HEK293 (cell line): ENCODE measurements around the gene PTPRF.
A peak's percentile ranks its signal among the peaks of the same experiment; 100 is the strongest.

Source experiments
- CTCF ChIA-PET: fragments of 350-600 bp; formaldehyde crosslinking; extraction: SDS; loops from one replicate; lab custom pipeline; 2021; ENCODE audit warnings: antibody characterized with exemption; lab: Yijun Ruan, JAX
- POLR2A ChIA-PET: fragments of 300-600 bp; formaldehyde crosslinking; extraction: SDS; loops from one replicate; lab custom pipeline; 2020; ENCODE audit warnings: antibody characterized with exemption, inconsistent platforms; lab: Yijun Ruan, JAX
- H3K27ac ChIP-seq: fragments of 200-500 bp; sonication (Bioruptor generic); 2 replicates; pipeline ENCODE4 v1.5.1; 2014; ENCODE audit warnings: low read depth, low read length, control low read depth, inconsistent platforms; ENCODE audit errors: extremely low read depth
- H3K36me3 ChIP-seq, 2 experiments: fragments of 200-500 bp in 1 of 2; sonication (Bioruptor generic) in 1 of 2; 1 replicate in 1 of 2; 2 replicates in 1 of 2; pipeline ENCODE4 v1.5.1; 2014 to 2017; ENCODE audit warnings: inconsistent platforms in 2 of 2, low read length in 2 of 2; ENCODE audit not compliant: control insufficient read depth in 2 of 2, insufficient read depth in 1 of 2
- H3K4me1 ChIP-seq: fragments of 200-500 bp; sonication (Bioruptor generic); 2 replicates; pipeline ENCODE4 v1.5.1; 2014; ENCODE audit warnings: mild to moderate bottlenecking, low read length, inconsistent platforms; ENCODE audit not compliant: control insufficient read depth, insufficient read depth
- H3K4me3 ChIP-seq: 2 replicates; pipeline ENCODE4 v1.5.1; 2011; ENCODE audit warnings: low read depth, mild to moderate bottlenecking, control low read depth, low read length, moderate library complexity
- H3K9me3 ChIP-seq: fragments of 200-500 bp; sonication (Bioruptor generic); 2 replicates; pipeline ENCODE4 v1.5.1; 2014; ENCODE audit warnings: low read depth, low read length, inconsistent platforms; ENCODE audit not compliant: control insufficient read depth, insufficient read depth
- GFI1B ChIP-seq: fragments of 450-650 bp; formaldehyde crosslinking; IDR thresholded peaks from 2 replicates; pipeline ENCODE4 v1.5.1; 2016; ENCODE audit warnings: missing biosample characterization, missing genetic modification characterization
- GLI2 ChIP-seq: fragments of 450-650 bp; formaldehyde crosslinking; IDR thresholded peaks from 2 replicates; pipeline ENCODE4; 2017; ENCODE audit warnings: missing biosample characterization, missing genetic modification characterization, low read depth, borderline replicate concordance
- HOXD13 ChIP-seq: sonication (generic); formaldehyde crosslinking; IDR thresholded peaks from 2 replicates; pipeline ENCODE4 v1.8.0; 2022; ENCODE audit warnings: missing genetic modification reagents, borderline replicate concordance
- IKZF3 ChIP-seq: fragments of 450-650 bp; IDR thresholded peaks from 2 replicates; pipeline ENCODE4 v1.5.0; 2018; ENCODE audit warnings: missing biosample characterization, mild to moderate bottlenecking, missing genetic modification characterization, moderate library complexity
- MYNN ChIP-seq: fragments of 450-650 bp; formaldehyde crosslinking; IDR thresholded peaks from 2 replicates; pipeline ENCODE4 v1.5.1; 2016; ENCODE audit warnings: missing biosample characterization, missing genetic modification characterization, borderline replicate concordance
- PRDM2 ChIP-seq: fragments of 450-650 bp; formaldehyde crosslinking; IDR thresholded peaks from 2 replicates; pipeline ENCODE4 v1.5.1; 2016; ENCODE audit warnings: missing biosample characterization, missing genetic modification characterization, borderline replicate concordance
- SP7 ChIP-seq: fragments of 450-650 bp; formaldehyde crosslinking; IDR thresholded peaks from 2 replicates; pipeline ENCODE4 v1.5.1; 2016; ENCODE audit warnings: missing biosample characterization, missing genetic modification characterization
- TRIM28 ChIP-seq: IDR thresholded peaks from 2 replicates; pipeline ENCODE4 v1.6.1; 2011; ENCODE audit warnings: low read length, control low read depth, borderline replicate concordance
- YY1 ChIP-seq: fragments of 450-650 bp; formaldehyde crosslinking; IDR thresholded peaks from 2 replicates; pipeline ENCODE4 v1.5.1; 2018; ENCODE audit warnings: missing biosample characterization, missing genetic modification characterization
- ZBTB1 ChIP-seq: fragments of 450-650 bp; formaldehyde crosslinking; IDR thresholded peaks from 2 replicates; pipeline ENCODE4 v1.5.1; 2016; ENCODE audit warnings: missing biosample characterization, missing genetic modification characterization
- ZBTB6 ChIP-seq: fragments of 450-650 bp; formaldehyde crosslinking; IDR thresholded peaks from 2 replicates; pipeline ENCODE4 v1.5.1; 2017; ENCODE audit warnings: missing biosample characterization, missing genetic modification characterization
- ZNF138 ChIP-seq: fragments of 450-650 bp; formaldehyde crosslinking; IDR thresholded peaks from 2 replicates; pipeline ENCODE4 v1.5.1; 2016; ENCODE audit warnings: missing biosample characterization, missing genetic modification characterization, borderline replicate concordance
- ZNF155 ChIP-seq: fragments of 450-650 bp; formaldehyde crosslinking; IDR thresholded peaks from 2 replicates; pipeline ENCODE4 v1.5.1; 2016; ENCODE audit warnings: missing biosample characterization, missing genetic modification characterization
- ZNF169 ChIP-seq: fragments of 450-650 bp; formaldehyde crosslinking; IDR thresholded peaks from 2 replicates; pipeline ENCODE4 v1.5.1; 2016; ENCODE audit warnings: missing biosample characterization, missing genetic modification characterization
- ZNF175 ChIP-seq: fragments of 450-650 bp; formaldehyde crosslinking; IDR thresholded peaks from 2 replicates; pipeline ENCODE4 v1.5.1; 2016; ENCODE audit warnings: missing biosample characterization, missing genetic modification characterization
- ZNF184 ChIP-seq: fragments of 450-650 bp; IDR thresholded peaks from 2 replicates; pipeline ENCODE4 v1.5.1; 2018; ENCODE audit warnings: missing biosample characterization, mild to moderate bottlenecking, missing genetic modification characterization
- ZNF202 ChIP-seq: fragments of 450-650 bp; formaldehyde crosslinking; IDR thresholded peaks from 2 replicates; pipeline ENCODE4 v1.5.1; 2016; ENCODE audit warnings: missing biosample characterization, missing genetic modification characterization, borderline replicate concordance
- ZNF23 ChIP-seq: fragments of 450-650 bp; formaldehyde crosslinking; IDR thresholded peaks from 2 replicates; pipeline ENCODE4 v1.5.1; 2016; ENCODE audit warnings: missing biosample characterization, missing genetic modification characterization, borderline replicate concordance
- ZNF311 ChIP-seq: fragments of 450-650 bp; formaldehyde crosslinking; IDR thresholded peaks from 2 replicates; pipeline ENCODE4 v1.5.1; 2017; ENCODE audit warnings: missing biosample characterization, missing genetic modification characterization, borderline replicate concordance
- ZNF341 ChIP-seq: fragments of 450-650 bp; formaldehyde crosslinking; IDR thresholded peaks from 2 replicates; pipeline ENCODE4; 2016; ENCODE audit warnings: low read depth, missing biosample characterization, missing genetic modification characterization
- ZNF391 ChIP-seq: fragments of 450-650 bp; formaldehyde crosslinking; IDR thresholded peaks from 2 replicates; pipeline ENCODE4 v1.5.1; 2016; ENCODE audit warnings: low read depth, missing biosample characterization, missing genetic modification characterization, borderline replicate concordance
- ZNF423 ChIP-seq: fragments of 450-650 bp; formaldehyde crosslinking; IDR thresholded peaks from 2 replicates; pipeline ENCODE4 v1.5.1; 2016; ENCODE audit warnings: missing biosample characterization, missing genetic modification characterization
- ZNF473 ChIP-seq: fragments of 450-650 bp; formaldehyde crosslinking; IDR thresholded peaks from 2 replicates; pipeline ENCODE4 v1.5.1; 2017; ENCODE audit warnings: missing biosample characterization, missing genetic modification characterization
- ZNF510 ChIP-seq: fragments of 450-650 bp; formaldehyde crosslinking; IDR thresholded peaks from 2 replicates; pipeline ENCODE4 v1.5.1; 2018; ENCODE audit warnings: mild to moderate bottlenecking, missing genetic modification characterization, missing biosample characterization; ENCODE audit not compliant: insufficient replicate concordance
- ZNF544 ChIP-seq: fragments of 450-650 bp; formaldehyde crosslinking; IDR thresholded peaks from 2 replicates; pipeline ENCODE4 v1.5.0; 2017; ENCODE audit warnings: missing biosample characterization, missing genetic modification characterization
- ZNF560 ChIP-seq: fragments of 450-650 bp; formaldehyde crosslinking; IDR thresholded peaks from 2 replicates; pipeline ENCODE4 v1.5.1; 2017; ENCODE audit warnings: missing biosample characterization, missing genetic modification characterization, borderline replicate concordance
- ZNF777 ChIP-seq: fragments of 450-650 bp; formaldehyde crosslinking; IDR thresholded peaks from 2 replicates; pipeline ENCODE4 v1.5.1; 2017; ENCODE audit warnings: missing biosample characterization, missing genetic modification characterization, borderline replicate concordance
- TF ChIP-seq, protein P1 (sequence below): fragments of 450-650 bp; formaldehyde crosslinking; IDR thresholded peaks from 2 replicates; pipeline ENCODE4 v1.5.1; 2017; ENCODE audit warnings: missing biosample characterization, mild to moderate bottlenecking, missing genetic modification characterization, moderate library complexity
- TF ChIP-seq, protein P2 (sequence below): fragments of 450-650 bp; formaldehyde crosslinking; IDR thresholded peaks from 2 replicates; pipeline ENCODE4 v1.5.1; 2016; ENCODE audit warnings: missing biosample characterization, missing genetic modification characterization

PTPRF gene

DNA sequence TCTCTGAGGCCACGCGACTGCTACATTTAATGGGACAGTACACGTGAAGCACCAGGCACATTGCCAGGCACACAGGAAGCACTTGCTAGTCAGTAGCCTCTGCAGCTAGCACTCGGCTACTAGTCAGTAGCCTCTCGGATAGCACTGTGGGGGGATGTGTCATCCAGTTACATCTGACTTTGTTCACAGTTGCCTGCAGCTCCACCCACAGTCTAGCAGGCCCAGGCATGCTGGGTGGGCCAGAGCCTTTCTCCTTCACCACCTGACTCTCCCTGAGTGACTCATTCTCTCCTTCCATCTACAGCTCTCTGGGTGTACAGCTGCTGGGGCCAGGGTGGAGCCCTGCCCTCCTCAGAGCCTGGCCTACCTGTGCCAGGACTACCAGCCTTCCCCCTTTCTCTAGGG lies 51.5 kb downstream of the PTPRF start:
- CTCF ChIA-PET: interaction anchor here (0.8 to 2.0 kb wide), 4 partner anchors 9 to 55 kb away, joined by 4 to 9 read pairs (median 4); partner anchors contain the start of gene PTPRF
- Histone ChIP-seq H3K4me3 (no peak overlapping the region), H3K9me3 (no peaks in the 10 kb centered on the region), H3K36me3 (peaks cover 3 to 71% of the 10 kb centered on the region in 2 experiments; a peak in 2 of 3 replicates), H3K4me1 (no peaks in the 10 kb centered on the region), H3K27ac (peak overlapping the region; percentile 33; the same call in 1 of the 2 replicates)
- POLR2A ChIA-PET: interaction anchor here (0.5 to 1.5 kb wide), 7 partner anchors 9 to 68 kb away, joined by 3 to 23 read pairs (median 3); partner anchors contain the start of gene KDM4A
- TF ChIP-seq ZNF202 (no peak), ZNF510 (tag by site-specific recombination) (no peak), GFI1B (no peak), ZNF560 (tag by site-specific recombination) (no peak), ZNF473 (tag by site-specific recombination) (no peak), ZBTB1 (tag by site-specific recombination) (no peak), ZNF341 (tag by site-specific recombination) (no peak), ZNF391 (no peak), ZNF184 (tag by site-specific recombination) (no peak), ZNF544 (tag by site-specific recombination) (no peak), ZNF311 (tag by site-specific recombination) (no peak), PRDM2 (no peak), MYNN (tag by site-specific recombination) (no peak), ZNF423 (tag by site-specific recombination) (no peak), TRIM28 (peak; percentile 88), ZNF169 (tag by site-specific recombination) (no peak), ZNF777 (tag by site-specific recombination) (no peak), SP7 (tag by site-specific recombination) (peak; percentile 75; the same call in 1 of the 2 replicates), GLI2 (tag by site-specific recombination) (no peak), ZBTB6 (tag by site-specific recombination) (no peak), HOXD13 (no peak), ZNF175 (tag by site-specific recombination) (no peak), ZNF155 (tag by site-specific recombination) (no peak), ZNF23 (tag by site-specific recombination) (no peak), ZNF138 (no peak), YY1 (tag by site-specific recombination) (no peak), IKZF3 (peak; percentile 60)
- TF ChIP-seq, protein P1, sequence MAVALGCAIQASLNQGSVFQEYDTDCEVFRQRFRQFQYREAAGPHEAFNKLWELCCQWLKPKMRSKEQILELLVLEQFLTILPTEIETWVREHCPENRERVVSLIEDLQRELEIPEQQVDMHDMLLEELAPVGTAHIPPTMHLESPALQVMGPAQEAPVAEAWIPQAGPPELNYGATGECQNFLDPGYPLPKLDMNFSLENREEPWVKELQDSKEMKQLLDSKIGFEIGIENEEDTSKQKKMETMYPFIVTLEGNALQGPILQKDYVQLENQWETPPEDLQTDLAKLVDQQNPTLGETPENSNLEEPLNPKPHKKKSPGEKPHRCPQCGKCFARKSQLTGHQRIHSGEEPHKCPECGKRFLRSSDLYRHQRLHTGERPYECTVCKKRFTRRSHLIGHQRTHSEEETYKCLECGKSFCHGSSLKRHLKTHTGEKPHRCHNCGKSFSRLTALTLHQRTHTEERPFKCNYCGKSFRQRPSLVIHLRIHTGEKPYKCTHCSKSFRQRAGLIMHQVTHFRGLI (tag by site-specific recombination): no peak
- TF ChIP-seq, protein P2, sequence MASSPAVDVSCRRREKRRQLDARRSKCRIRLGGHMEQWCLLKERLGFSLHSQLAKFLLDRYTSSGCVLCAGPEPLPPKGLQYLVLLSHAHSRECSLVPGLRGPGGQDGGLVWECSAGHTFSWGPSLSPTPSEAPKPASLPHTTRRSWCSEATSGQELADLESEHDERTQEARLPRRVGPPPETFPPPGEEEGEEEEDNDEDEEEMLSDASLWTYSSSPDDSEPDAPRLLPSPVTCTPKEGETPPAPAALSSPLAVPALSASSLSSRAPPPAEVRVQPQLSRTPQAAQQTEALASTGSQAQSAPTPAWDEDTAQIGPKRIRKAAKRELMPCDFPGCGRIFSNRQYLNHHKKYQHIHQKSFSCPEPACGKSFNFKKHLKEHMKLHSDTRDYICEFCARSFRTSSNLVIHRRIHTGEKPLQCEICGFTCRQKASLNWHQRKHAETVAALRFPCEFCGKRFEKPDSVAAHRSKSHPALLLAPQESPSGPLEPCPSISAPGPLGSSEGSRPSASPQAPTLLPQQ (tag by site-specific recombination): peak; percentile 74
